Activated CD8-positive, alpha-beta memory T cell treated with anti-CD3 and anti-CD28 coated beads, Interleukin-2, amount 50 U/mL, for 4 hours (primary cell): ENCODE measurements around the gene C12orf57.

ENCODE experiments used
- DNase-seq: peaks from one replicate; pipeline ENCODE4 v3.0.0-alpha.2; 2020

The C12orf57 gene

DNA sequence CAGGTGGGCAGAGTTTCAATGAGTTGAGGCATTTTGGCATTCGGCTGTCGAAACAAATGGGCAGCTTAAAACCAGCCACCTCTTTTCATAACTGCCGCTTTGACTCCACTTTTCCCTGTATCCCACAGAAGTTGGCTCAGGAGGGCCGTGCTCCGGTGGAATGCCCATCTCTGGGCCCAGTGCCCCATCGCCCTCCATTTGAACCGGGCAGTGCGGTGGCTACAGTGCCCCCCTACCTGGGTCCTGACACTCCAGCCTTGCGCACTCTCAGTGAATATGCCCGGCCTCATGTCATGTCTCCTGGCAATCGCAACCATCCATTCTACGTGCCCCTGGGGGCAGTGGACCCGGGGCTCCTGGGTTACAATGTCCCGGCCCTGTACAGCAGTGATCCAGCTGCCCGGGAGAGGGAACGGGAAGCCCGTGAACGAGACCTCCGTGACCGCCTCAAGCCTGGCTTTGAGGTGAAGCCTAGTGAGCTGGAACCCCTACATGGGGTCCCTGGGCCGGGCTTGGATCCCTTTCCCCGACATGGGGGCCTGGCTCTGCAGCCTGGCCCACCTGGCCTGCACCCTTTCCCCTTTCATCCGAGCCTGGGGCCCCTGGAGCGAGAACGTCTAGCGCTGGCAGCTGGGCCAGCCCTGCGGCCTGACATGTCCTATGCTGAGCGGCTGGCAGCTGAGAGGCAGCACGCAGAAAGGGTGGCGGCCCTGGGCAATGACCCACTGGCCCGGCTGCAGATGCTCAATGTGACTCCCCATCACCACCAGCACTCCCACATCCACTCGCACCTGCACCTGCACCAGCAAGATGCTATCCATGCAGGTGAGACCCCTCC is 5.2 kb upstream of the C12orf57 start:
- DNase-seq = no peak

DNA sequence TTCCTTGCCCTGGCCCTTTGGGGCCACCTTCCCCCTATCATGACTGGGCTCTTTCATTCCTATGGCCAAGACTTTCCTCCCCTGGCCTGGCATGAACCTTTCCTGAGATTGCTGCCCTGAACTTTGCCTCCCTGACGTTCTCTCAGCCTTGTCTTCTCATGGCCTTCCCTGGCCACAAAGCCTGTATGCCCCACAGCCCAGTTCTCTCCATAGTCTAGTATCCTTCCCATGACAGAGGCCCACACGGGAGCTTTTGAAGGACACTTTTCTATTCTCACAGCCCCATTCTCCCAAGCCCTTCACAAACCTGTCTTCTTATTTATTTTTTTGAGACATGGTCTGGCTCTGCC is 4.7 kb upstream of the C12orf57 start:
- DNase-seq = no peak

DNA sequence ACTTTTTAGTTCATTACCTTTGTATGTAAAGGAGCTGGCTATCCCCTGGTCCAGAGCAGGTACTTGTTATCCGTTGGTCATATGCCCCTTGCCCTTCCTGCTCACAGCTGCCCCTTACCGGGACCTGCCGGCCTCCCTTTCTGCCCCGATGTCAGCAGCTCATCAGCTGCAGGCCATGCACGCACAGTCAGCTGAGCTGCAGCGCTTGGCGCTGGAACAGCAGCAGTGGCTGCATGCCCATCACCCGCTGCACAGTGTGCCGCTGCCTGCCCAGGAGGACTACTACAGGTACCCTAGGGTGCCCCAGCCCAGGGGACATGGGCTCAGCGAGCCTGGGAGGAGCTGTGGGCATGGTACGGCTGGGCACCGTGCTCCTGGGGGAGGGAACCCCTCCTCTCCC is 2.6 kb upstream of the C12orf57 start:
- no peak for DNase-seq

DNA sequence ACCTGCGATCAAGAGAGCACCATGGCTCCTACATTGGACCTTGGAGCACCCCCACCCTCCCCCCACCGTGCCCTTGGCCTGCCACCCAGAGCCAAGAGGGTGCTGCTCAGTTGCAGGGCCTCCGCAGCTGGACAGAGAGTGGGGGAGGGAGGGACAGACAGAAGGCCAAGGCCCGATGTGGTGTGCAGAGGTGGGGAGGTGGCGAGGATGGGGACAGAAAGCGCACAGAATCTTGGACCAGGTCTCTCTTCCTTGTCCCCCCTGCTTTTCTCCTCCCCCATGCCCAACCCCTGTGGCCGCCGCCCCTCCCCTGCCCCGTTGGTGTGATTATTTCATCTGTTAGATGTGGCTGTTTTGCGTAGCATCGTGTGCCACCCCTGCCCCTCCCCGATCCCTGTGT is 2.0 kb upstream of the C12orf57 start:
- no peak for DNase-seq

DNA sequence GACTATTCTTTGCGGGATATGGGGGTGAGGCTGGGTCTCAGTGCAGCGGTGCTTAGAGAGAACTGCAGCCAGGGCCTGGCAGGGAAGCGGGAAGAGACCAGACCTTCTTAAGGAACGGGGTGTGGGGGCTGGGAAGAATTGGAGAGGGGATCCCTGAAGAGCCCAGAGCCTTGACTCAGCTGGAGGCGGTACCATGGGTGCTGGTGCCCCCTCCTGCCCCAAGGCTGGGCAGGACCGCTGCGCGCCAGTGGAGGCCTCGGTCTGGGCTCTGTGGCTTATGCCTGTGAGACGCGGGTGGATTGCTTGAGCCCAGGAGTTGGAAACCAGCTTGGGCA is 1.5 kb upstream of the C12orf57 start:
- no peak for DNase-seq

DNA sequence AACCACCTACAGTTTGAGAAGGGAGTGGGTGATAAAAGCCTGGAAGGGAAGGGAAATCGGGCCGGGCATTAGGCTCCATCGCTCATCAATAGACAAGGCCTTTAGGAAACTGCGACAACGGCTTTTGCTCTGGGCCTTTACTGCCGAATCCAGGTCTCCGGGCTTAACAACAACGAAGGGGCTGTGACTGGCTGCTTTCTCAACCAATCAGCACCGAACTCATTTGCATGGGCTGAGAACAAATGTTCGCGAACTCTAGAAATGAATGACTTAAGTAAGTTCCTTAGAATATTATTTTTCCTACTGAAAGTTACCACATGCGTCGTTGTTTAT is 467 bp upstream of the C12orf57 start:
- peak; percentile 67 for DNase-seq

DNA sequence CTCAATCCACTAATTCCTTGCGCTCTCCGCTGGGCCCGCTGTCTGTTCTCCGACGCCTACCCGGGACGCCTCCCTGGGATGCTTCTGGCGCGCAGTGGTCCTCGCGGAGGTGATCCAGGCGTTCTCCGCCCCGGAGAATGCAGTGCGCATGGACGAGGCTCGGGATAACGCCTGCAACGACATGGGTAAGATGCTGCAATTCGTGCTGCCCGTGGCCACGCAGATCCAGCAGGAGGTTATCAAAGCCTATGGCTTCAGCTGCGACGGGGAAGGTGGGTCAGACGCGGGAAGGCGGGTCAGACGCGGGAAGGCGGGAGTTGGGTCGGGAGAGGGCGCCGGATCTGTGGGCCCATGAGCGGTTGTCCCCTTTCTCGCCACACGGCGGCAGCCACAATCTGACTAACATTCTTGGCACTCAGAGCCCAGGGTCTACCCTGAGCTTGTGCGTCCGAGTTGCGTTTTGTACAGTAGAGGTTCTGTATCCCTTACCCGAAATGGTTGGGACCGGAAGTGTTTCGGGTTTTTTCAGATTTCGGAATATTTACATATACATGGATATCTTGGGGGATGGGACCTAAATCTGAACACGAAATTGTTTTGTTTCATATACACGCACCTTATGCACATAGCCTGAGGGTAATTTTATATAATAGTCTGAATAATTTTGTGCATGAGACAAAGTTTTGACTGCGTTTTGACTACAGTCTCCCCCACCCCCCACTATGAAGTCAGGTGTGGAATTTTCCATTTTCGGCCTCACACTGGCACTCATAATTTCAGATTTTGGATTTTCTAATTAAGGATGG is 762 bp downstream of the C12orf57 start:
- DNase-seq = peak; percentile 85

DNA sequence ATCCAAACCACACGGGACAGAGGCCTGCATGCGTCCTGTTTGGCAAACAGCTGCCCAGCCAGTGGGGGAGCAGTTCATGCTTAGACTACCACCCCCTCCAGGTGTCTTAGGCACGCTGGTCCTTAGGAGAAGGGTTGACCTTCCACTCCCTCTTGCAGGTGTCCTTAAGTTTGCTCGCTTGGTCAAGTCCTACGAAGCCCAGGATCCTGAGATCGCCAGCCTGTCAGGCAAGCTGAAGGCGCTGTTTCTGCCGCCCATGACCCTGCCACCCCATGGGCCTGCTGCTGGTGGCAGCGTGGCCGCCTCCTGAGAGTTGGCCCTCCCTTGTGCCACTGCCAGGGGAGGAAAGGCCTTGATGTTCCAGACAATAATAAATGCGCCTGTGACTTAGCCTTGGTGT is 1.8 kb downstream of the C12orf57 start:
- DNase-seq = no peak

DNA sequence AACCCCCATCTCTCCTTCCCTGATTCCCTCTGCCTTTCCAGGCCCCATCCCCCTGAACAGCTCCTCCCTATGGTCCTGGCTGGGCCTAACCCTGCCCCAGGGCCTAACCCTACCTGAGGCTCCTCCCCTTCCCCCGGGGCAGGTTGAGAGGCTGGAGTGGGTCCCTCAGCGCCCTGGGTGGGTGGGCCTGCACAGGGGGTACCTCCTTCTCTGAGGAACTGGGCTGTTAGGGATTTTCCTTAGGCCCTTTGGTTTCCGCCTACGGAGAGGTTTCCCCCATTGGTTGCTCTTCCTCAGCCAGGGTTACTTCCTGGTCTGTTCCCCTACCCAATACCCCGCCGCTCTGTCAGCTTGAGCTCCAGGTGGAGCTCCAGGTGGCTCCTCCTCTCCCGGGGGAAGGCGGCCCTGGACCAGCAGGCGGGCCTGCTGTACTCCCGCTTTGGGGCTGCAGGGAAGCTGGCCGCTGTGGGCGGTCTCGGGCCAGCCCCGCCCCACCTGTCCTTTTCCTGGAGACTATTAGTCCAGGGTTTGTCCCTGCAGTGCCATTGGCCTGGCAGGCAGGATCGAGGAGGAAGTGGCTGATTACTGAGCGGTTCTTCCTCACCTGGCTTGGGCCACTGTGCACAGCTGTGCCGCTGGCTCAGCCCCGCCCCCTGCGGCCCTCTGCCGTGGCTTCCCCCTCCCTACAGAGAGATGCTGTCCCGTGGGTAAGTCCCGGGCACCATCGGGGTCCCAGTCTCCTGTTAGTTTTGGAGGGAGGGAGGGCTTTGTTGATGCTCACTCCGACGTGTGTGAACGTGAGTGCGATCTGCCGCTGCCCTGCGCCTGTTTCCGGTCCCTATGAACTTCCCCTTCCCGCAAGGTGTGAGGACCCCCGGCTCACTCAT is 2.5 kb downstream of the C12orf57 start:
- peak; percentile 60 for DNase-seq

DNA sequence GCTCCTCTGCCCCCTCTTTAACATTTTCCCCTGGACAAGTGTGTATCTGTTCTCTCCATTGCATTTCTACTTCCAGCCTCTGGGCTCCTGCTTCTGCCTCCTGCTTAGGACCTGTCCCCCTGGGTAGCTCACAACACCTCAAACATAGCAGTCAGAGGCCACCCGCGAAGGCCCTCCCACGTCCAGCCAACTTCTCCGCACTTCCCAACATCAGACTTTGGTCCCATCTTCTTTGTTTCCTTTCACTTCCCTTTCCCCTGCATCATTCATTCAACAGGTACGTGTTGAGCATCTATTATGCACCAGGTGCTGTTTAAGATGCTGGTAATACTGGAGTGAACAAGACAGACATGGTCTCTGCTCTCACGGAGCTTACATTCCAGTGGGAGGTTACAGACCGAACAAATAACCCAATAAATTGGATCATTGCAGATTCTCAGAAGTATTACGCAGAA is 3.1 kb downstream of the C12orf57 start:
- no peak for DNase-seq

DNA sequence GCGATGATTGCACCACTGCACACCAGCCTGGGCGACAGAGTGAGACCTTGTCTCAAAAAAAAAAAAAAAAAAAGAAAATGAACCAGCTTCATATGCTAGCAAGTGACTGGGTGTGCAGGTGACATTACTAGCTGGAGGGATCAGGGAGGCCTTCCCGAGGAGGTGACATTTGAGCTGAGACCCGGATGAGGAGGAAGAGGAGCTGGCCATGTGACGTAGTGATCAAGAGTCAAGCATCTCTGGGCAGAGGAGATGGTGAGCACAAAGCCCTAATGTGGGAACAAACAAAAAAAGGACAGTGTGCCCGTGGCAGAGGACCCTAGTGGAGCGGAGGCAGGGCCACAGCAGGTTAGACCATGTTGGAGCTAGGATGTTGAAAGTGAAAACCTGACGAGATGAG is 3.8 kb downstream of the C12orf57 start:
- no peak for DNase-seq

DNA sequence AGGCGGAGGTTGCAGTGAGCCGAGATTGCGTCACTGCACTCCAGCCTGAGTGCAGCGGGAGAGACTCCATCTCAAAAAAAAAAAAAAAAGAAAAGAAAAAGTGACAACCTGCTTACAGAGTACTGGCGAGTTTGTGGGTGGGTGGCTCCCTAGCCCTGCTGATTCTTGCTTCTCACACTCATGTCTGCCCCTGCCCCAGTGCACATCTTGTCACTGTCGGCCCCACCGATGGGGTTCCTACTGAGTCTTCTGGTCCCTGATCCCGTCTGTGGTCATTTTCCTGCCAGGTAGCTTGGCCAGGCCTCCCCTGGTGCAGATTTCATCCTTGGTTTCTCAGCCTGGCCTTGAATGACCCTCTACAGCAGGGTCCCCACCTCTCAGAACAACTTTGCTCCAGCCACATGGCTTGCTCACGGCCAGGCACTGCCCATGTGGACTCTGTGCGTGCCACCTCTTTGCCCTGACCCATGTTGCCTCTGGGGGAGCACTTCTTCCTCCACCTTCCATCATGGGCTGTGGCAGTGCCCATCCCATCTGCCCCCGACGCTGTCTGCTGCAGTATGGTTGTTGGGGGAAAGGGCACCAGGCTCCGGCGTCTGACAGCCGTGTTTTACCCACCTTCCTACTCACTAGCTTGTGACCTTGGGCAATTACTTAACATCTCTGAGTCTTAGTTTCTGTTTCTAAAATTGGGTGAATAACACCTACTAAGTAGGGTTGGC is 5.2 kb downstream of the C12orf57 start:
- no peak for DNase-seq

DNA sequence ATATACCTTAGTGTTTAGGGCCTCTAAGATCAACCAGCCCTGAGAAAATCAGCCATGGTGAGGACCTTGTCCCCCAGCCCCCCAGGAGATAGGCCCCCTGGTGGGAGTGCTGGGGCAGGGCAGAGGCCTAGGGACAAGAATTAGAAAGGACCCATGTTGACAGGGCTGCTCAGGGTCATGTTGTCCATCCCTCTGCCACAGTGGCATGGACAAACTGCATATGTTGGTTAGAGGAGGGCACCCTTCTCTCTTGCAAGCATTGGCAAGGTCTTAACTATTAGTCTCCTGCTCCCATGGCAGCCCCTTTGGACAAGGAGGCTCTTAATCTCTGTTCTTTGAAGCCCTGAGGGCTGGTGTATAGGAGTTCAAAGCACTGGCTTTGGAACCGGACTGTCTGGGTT is 6.6 kb downstream of the C12orf57 start:
- no peak for DNase-seq

DNA sequence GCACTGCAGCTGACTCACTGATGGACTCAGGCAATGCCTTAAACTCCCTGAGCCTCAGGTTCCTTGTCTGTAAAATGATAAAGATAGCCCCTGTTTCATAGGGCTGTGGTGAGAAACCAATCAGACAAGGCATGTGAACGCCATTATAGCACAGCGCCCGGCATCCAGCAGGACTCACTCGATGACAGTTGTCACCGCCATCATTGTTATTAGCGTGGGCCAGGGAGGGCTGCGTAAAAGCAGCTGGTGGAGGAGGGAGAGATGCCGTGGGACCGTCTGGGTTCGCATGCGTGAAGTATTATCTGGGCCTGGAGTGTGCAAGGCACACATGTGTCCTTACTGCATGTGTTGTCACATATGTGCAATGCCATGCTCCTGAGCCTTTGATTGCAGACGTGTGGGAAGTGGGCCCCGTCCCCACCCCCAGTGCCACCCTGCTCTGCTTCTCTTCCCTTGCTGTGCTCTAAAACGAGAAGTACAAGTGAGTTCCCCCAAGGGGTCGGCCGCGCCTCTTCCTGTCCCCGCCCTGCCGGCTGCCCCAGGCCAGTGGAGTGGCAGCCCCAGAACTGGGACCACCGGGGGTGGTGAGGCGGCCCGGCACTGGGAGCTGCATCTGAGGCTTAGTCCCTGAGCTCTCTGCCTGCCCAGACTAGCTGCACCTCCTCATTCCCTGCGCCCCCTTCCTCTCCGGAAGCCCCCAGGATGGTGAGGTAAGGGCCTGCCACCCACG is 7.2 kb downstream of the C12orf57 start, which contains the start of gene PTPN6:
Gene PTPN6 (plus strand): TSS at position 546 of the 730 bp plus-strand sequence. CDS start 157 bp downstream, at position 703.
- peak; percentile 72 for DNase-seq

DNA sequence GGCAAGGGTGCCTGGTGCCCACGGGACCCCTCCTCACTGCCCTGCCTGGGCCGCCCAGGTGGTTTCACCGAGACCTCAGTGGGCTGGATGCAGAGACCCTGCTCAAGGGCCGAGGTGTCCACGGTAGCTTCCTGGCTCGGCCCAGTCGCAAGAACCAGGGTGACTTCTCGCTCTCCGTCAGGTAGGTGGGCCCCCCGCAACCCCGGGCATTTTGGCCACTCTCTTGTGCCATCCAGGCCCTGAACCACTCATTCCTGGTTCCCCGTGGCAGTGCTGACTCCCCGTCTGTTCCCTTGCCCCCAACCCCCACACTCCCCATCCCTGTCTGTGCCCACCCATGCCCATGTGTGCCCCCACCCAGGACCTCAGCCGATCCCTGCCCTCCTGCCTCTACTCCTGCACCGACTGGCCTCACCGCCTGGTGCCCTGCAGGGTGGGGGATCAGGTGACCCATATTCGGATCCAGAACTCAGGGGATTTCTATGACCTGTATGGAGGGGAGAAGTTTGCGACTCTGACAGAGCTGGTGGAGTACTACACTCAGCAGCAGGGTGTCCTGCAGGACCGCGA is 7.8 kb downstream of the C12orf57 start:
- DNase-seq = no peak

DNA sequence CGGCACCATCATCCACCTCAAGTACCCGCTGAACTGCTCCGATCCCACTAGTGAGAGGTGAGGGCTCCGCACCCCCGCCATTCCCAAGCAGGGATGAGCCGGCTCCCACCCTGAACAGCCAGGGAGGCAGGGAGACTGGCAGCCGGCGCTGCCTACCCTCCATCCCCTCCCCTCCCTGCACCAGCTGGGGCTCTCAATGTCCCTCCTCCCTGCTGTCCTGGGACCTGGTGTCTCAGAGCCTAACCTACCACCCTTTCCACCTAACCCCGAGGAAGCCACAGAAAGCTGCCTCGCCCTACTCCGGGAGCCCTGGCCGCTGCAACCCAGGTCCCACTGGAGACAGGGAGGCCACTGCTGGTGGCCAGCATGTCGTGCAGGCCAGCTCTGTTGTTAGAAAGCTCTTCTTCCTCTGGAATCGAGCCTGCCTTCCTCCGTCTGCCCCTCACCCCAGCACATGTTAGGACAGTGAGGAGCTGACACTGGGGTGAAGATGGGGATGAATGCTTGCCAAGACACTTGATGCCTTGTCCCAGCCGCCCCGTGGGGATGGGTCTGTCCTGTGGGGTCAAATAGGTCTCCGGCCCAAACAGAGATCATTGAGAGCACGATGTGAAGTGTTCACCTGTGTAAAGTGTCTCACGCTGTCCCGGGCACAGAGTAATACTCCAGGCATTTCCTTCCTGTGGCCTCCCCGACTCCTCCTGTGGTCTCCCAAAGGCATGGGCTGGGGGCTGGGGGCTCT is 8.5 kb downstream of the C12orf57 start:
- no peak for DNase-seq

DNA sequence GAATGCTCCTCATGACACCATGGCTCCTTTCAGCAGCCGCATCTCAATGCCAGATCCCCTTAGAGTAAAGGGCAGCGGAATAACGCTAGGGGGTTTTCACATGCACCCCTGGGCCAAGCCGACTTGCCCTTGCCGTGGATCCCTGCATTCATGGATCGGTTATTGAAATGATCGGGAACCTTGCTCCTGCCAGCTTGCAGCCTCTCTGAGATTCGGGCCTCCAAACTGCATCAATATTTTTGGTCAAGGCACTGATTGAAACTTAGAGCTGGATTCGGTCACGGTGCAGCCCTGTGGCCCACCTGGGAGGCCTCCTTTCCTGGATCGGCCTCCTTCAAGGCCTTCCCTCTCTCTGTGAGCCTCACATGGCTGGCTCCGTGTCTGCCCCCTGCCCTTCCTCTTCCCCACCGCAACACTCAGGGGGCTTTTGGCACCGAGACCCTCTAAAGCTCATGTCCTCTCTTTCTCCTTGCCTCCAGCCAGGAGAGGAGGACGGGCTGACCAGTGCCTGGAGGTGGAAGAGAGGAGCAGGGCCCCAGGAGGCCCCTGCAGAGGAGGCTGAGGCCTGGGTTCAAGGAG is 9.1 kb downstream of the C12orf57 start:
- no peak for DNase-seq

DNA sequence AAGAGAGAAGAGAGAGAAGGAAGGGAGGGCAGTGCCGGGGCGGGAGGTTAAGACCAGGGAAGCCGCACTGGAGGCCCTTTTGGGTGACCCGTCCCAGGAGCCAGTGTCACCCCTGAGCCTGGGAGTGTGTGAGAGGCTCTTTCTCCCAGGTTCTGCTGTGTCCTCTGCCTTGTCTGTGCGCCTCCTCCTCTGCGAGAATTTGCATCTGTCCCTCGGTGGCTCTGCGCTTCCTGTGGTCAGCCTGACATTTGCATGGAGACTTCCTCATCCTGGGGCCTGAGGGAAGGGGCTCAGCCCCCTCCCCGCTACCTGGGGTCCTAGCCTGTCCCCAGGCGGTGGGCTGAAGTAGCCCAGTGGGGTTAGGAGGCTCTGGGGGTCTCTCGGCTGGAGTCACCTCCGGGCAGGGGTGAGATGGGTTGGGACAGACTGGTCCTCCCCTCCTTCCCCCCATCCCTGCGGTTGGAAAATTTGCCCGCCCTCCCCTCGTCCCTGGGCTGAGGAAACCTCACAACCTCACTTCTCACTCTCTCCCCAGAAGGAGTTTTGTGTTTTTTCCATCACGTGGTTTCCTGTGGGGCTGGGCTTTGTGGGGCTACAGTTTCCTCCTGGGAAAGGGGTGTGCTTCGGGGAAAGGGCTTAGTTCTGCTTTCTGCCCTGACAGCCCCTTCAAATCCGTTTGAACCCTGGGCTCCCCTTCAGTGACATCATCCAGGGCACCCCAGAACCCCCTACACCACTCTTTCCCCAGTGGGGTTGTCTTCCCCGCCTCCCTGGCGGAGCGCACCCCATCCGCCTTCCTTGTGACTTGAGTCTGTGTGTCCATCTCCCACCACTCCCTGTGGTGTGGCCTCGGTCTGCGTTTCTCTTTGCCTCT is 9.9 kb downstream of the C12orf57 start:
- peak; percentile 78 for DNase-seq

DNA sequence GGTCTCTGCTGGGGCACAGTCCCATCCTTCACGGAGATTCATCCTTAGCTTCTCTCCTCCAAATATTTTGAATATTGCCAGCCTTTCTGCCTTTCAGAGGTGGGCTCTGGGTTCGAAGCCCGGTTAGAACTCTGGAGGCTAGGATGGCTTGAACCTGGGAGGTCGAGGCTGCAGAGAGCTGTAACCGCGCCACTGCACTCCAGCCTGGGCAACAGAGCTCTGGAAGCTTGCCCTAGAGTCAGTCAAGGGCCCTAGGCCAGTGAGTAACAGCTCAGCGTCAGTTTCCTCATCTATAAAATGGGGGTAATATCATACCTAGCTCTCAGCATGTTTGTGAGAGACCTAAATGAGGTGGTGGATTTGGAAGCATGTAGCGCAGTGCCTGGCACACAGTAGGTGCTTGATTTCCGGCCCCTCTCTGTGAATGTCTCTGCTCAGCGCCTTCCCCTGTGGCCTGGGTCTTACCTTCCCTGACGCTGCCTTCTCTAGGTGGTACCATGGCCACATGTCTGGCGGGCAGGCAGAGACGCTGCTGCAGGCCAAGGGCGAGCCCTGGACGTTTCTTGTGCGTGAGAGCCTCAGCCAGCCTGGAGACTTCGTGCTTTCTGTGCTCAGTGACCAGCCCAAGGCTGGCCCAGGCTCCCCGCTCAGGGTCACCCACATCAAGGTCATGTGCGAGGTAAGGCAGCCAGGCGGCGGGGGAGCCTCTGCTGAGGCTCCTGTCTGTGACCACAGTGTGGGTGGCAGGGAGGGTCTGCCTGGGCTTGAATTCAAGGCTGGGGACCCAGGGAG is 10.7 kb downstream of the C12orf57 start:
- no peak for DNase-seq
